A204.1 (cell line): ENCODE results near the gene MYO1A.
"Not testable (repeated sequence)": the region's sequence is repeated elsewhere in the genome, so short reads cannot be mapped to it uniquely, and the experiment has no call there.

Source experiments
- FAIRE-seq: peaks from 2 replicates; lab custom pipeline; 2012; peaks lifted over from hg19 to GRCh38; lab: Jason Lieb, UNC

MYO1A gene

GRCh38 chr12:57046947-57047890 is 2.7 kb downstream of the MYO1A start:
- FAIRE-seq, result no peak

GRCh38 chr12:57046086-57046791 is 3.7 kb downstream of the MYO1A start:
- FAIRE-seq, result no peak

GRCh38 chr12:57044889-57045288 is 5.0 kb downstream of the MYO1A start:
- FAIRE-seq, result no peak

- FAIRE-seq, result no peak
Observed at GRCh38 chr12:57044468-57044867, 5.5 kb downstream of the MYO1A start.

- FAIRE-seq, result no peak
Observed at GRCh38 chr12:57042695-57043094, 7.2 kb downstream of the MYO1A start.

- no peak for FAIRE-seq
Observed at GRCh38 chr12:57040750-57041149, 9.2 kb downstream of the MYO1A start.

- FAIRE-seq, result no peak
Observed at GRCh38 chr12:57040211-57040610, 9.7 kb downstream of the MYO1A start.

GRCh38 chr12:57039016-57039798 is 10.7 kb downstream of the MYO1A start:
- FAIRE-seq, result no peak

- no peak for FAIRE-seq
Observed at GRCh38 chr12:57037264-57037663, 12.7 kb downstream of the MYO1A start.

GRCh38 chr12:57033431-57033830 is 16.5 kb downstream of the MYO1A start:
- FAIRE-seq, result no peak

- no peak for FAIRE-seq
Observed at GRCh38 chr12:57031789-57032188, 18.1 kb downstream of the MYO1A start.

GRCh38 chr12:57031138-57031725 is 18.7 kb downstream of the MYO1A start:
- FAIRE-seq, result no peak

GRCh38 chr12:57029457-57029856 is 20.5 kb downstream of the MYO1A start:
- FAIRE-seq, result no peak

GRCh38 chr12:57027805-57028153 is 22.1 kb downstream of the MYO1A start:
- FAIRE-seq, result no peak

GRCh38 chr12:57027011-57027804 is 22.7 kb downstream of the MYO1A start:
- FAIRE-seq, result no peak

- no peak for FAIRE-seq
Observed at GRCh38 chr12:57025196-57025595, 24.7 kb downstream of the MYO1A start.

GRCh38 chr12:57022324-57022723 is 27.6 kb downstream of the MYO1A start:
- FAIRE-seq, result not testable (repeated sequence)

GRCh38 chr12:57019983-57020719 is 29.8 kb downstream of the MYO1A start:
- no peak for FAIRE-seq

- no peak for FAIRE-seq
Observed at GRCh38 chr12:57018906-57019305, 31.0 kb downstream of the MYO1A start.

GRCh38 chr12:57018353-57018752 is 31.6 kb downstream of the MYO1A start:
- FAIRE-seq, result not testable (repeated sequence)

GRCh38 chr12:57016348-57016747 is 33.6 kb downstream of the MYO1A start, which contains the start of gene TAC3:
TAC3 (minus strand) TSS chr12:57016529; CDS start chr12:57015797, 732 bp downstream.
- FAIRE-seq, result no peak
